GM12801 (cell line): ENCODE data around the gene D2HGDH.

ENCODE experiments used
- TF ChIP-seq, protein P1 (sequence below): IDR thresholded peaks from one replicate; pipeline ENCODE4 v1.5.1; 2011; ENCODE audit warnings: control low read depth; ENCODE audit not compliant: insufficient read length; ENCODE audit errors: extremely low read depth

Gene D2HGDH

GRCh38 chr2:241804326-241805229 is 70.1 kb downstream of the D2HGDH start:
- TF ChIP-seq, protein P1, sequence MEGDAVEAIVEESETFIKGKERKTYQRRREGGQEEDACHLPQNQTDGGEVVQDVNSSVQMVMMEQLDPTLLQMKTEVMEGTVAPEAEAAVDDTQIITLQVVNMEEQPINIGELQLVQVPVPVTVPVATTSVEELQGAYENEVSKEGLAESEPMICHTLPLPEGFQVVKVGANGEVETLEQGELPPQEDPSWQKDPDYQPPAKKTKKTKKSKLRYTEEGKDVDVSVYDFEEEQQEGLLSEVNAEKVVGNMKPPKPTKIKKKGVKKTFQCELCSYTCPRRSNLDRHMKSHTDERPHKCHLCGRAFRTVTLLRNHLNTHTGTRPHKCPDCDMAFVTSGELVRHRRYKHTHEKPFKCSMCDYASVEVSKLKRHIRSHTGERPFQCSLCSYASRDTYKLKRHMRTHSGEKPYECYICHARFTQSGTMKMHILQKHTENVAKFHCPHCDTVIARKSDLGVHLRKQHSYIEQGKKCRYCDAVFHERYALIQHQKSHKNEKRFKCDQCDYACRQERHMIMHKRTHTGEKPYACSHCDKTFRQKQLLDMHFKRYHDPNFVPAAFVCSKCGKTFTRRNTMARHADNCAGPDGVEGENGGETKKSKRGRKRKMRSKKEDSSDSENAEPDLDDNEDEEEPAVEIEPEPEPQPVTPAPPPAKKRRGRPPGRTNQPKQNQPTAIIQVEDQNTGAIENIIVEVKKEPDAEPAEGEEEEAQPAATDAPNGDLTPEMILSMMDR = no peak

DNA sequence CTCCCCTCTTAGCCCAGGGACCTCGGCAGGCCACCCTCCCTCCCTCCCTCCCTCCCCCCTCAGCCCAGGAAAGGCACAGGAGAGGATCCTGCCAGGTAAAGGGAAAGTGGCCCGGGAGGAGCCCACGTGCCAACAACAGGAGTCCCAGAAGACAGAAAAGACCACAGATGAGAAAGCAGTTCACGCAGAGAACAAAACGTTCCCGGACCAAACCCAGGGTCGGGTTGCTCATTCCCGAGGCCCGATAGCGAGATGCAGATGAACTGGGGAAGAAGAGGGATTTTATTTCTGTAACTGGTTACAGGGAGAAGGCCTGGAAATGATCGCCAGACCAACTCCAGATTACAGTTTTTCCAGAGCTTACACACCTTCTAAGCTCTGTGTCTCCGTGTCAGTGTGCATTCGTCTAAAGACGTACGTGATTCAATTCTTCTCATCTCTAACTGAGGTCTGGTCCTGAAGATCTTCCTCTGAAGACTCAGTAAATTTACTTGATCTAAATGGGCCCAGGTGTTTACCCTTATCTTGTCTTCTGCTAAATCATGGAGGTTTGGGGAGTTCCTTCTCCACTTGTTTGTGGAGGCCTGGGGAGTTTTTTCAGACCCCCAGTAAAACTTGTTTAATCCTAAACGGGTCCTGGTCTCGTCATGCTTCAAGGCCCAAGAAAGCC is 73.8 kb downstream of the D2HGDH start:
- TF ChIP-seq, protein P1 = no peak

DNA sequence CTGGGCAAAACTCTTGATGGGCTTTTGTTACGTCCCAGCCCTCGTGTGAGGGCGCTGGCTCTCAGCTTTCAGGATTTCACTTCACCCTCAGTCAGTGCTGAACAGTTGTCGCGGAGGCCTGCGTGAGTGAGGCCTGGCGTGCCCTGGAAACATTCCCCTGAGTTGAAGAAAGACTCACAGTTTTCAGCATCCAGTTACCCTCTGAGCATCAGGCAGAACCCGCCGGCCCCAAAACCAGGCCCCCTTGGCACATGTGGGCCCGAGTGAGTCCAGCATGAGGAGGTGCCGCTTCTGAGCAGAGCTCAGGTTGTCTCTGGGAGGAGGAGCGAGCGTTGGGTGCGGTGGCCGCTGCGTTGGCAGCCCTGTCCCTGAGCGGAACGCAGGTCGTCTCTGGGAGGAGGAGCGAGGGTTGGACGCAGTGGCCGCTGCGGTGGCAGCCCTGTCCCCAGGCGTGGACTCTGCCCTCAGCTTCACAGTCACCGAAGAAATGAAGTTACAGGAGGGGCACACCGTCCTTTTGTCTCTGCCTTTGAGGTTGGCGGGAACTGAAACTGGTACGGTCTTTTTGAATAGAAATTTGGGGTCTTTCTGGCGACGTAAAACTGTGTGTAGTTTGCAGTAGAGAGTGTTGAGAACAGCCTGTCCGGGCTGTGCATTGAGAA is 74.4 kb downstream of the D2HGDH start, which contains the start of gene NEU4:
TSS of gene NEU4 (plus strand) at position 473 of the 662 bp plus-strand sequence. CDS start 5,292 bp downstream, outside the sequence.
- TF ChIP-seq, protein P1 = no peak

GRCh38 chr2:241809383-241810306 is 75.2 kb downstream of the D2HGDH start:
- TF ChIP-seq, protein P1 = no peak

- TF ChIP-seq, protein P1 = no peak
These were observed 76.1 kb downstream of the D2HGDH start for GRCh38 chr2:241810307-241811200.

DNA sequence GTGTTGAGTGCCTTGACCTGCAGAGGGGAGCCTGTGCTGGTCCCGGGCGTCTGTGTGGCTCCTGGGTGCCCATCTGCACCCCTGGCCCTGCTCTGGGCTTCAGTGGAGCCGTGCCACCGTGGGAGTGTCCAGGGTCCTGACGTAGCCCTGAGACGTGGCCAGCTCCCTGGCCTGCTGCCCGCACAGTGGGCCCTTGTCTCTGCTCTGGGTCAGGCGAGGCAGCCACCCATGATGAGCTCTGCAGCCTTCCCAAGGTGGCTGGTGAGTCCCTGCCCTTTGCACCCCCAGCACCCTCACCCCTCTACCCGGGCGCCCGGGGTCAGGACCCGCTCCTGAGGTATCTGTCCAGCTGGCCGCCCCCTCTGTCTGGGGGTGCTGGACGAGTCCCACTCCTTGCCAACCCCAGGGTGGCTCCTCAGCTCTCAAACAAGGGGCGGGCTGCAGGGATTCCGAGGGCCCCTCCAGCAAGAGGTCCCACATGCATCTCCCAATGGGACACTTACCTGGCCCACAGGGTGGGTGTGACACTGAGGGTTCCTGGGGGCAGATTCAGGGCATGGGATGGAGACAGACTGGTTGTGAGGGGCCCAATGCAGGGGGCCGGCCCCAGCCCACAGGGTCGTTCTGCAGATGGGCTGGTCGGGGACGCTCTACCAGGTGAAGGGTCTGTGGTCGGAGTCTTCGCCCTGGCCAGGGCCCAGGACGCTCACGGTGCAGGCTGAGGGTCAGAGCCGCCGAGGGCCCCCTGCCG is 76.9 kb downstream of the D2HGDH start:
- TF ChIP-seq, protein P1 = no peak
